HL-60 (cell line): ENCODE results near the gene CALM1.

Experiments
- DNase-seq, 2 experiments: peaks; one replicate each; pipeline ENCODE4 v3.0.0-alpha.2; 2010 to 2020; ENCODE audit warnings: low read depth in 1 of 2, low spot score in 1 of 2
- H3K27ac ChIP-seq: fragments of 250-450 bp; sonication (Bioruptor Pico); replicated peaks from 2 replicates; pipeline ENCODE4 v1.5.1; 2020; ENCODE audit warnings: mild to moderate bottlenecking, moderate library complexity
- H3K27me3 ChIP-seq: fragments of 250-450 bp; sonication (Bioruptor Pico); 2 replicates; pipeline ENCODE4 v1.5.1; 2021; ENCODE audit warnings: mild to moderate bottlenecking, moderate library complexity; ENCODE audit not compliant: insufficient read depth, poor library complexity, severe bottlenecking
- H3K4me3 ChIP-seq: replicated peaks from 2 replicates; pipeline ENCODE4 v1.5.1; 2011; ENCODE audit warnings: mild to moderate bottlenecking, control low read depth, low read length; ENCODE audit not compliant: insufficient read depth
- CTCF ChIP-seq: IDR thresholded peaks from one replicate; pipeline ENCODE4 v1.5.1; 2011; ENCODE audit warnings: low read length, control low read depth, inconsistent platforms; ENCODE audit not compliant: insufficient read depth
- GABPA ChIP-seq: IDR thresholded peaks from 2 replicates; pipeline ENCODE4 v1.6.1; 2012; ENCODE audit warnings: low read depth
- POLR2AphosphoS5 ChIP-seq: IDR thresholded peaks from 2 replicates; pipeline ENCODE4 v1.6.1; 2012; ENCODE audit warnings: low read depth
- REST ChIP-seq: IDR thresholded peaks from 2 replicates; pipeline ENCODE4 v1.6.1; 2012; ENCODE audit warnings: low read depth; ENCODE audit not compliant: insufficient replicate concordance
- SPI1 ChIP-seq: IDR thresholded peaks from 2 replicates; pipeline ENCODE4 v1.6.1; 2012; ENCODE audit warnings: low read depth, mild to moderate bottlenecking, borderline replicate concordance

The CALM1 gene

GRCh38 chr14:90368946-90369721, 27.7 kb upstream of the CALM1 start:
- no peak overlapping the region for H3K27ac ChIP-seq
- TF ChIP-seq CTCF (no peak), GABPA (no peak), SPI1 (no peak), REST (no peak), POLR2AphosphoS5 (no peak)
- no peak for DNase-seq

GRCh38 chr14:90373887-90374286, 22.9 kb upstream of the CALM1 start:
- Histone ChIP-seq H3K27me3 (no peaks in the 10 kb centered on the region), H3K4me3 (no peak overlapping the region), H3K27ac (no peak overlapping the region)
- TF ChIP-seq REST (no peak), SPI1 (no peak)
- DNase-seq, result no peak

More at GRCh38 chr14:90368946-90369721, 27.7 kb upstream of the CALM1 start:
- Histone ChIP-seq H3K4me3 (no peak overlapping the region), H3K27me3 (no peaks in the 10 kb centered on the region)

- H3K27me3 ChIP-seq, result no peaks in the 10 kb centered on the region
- TF ChIP-seq SPI1, result no peak
- TF ChIP-seq POLR2AphosphoS5, result no peak
- no peak for TF ChIP-seq CTCF
- no peak for TF ChIP-seq GABPA
- TF ChIP-seq REST, result no peak
- no peak overlapping the region for H3K4me3 ChIP-seq
- no peak overlapping the region for H3K27ac ChIP-seq
- DNase-seq, result no peak
Measured at GRCh38 chr14:90374813-90375212, 22.0 kb upstream of the CALM1 start.
